MCF 10A (cell line): Measurements from ENCODE around the gene SDSL. TPM values are rescaled to one million over a fixed set of nuclear protein-coding genes. Genes with fewer than 3 reads are reported as not detected.
A peak's percentile ranks its signal among the peaks of the same experiment; 100 is the strongest.

ENCODE experiments used
- BruUV-seq: library from RNA; stranded (reverse); fragments of 400-500 nt; replicated peaks from 2 replicates; lab custom pipeline; 2021; lab: Mats Ljungman, UMichigan
- CTCF ChIA-PET: fragments of 300-600 bp; sonication (Branson Sonifier 250); formaldehyde crosslinking; extraction: SDS; loops from one replicate; lab custom pipeline; 2021; ENCODE audit warnings: antibody characterized with exemption, inconsistent platforms; lab: Yijun Ruan, JAX
- POLR2A ChIA-PET: fragments of 300-600, 350-650 bp; sonication (Branson Sonifier 250); formaldehyde crosslinking; extraction: SDS; loops from one replicate; lab custom pipeline; 2020; ENCODE audit warnings: antibody characterized with exemption, inconsistent platforms; lab: Yijun Ruan, JAX
- DNase-seq: peaks from one replicate; pipeline ENCODE4 v3.0.0-alpha.2; 2018; ENCODE audit not compliant: unreplicated experiment
- H3K27ac Mint-ChIP-seq: one replicate; pipeline ENCODE4 v1.8.0; 2022; ENCODE audit warnings: mild to moderate bottlenecking, low read depth, mixed read lengths; ENCODE audit not compliant: unreplicated experiment
- H3K27me3 Mint-ChIP-seq: one replicate; pipeline ENCODE4 v1.8.0; 2022; ENCODE audit warnings: mixed read lengths; ENCODE audit not compliant: insufficient read depth, unreplicated experiment
- H3K36me3 Mint-ChIP-seq: one replicate; pipeline ENCODE4 v1.8.0; 2022; ENCODE audit warnings: mild to moderate bottlenecking, moderate library complexity, mixed read lengths; ENCODE audit not compliant: insufficient read depth, unreplicated experiment
- H3K4me1 Mint-ChIP-seq: one replicate; pipeline ENCODE4 v1.8.0; 2022; ENCODE audit warnings: mixed read lengths; ENCODE audit not compliant: insufficient read depth, unreplicated experiment
- H3K4me3 Mint-ChIP-seq: one replicate; pipeline ENCODE4 v1.8.0; 2022; ENCODE audit warnings: mild to moderate bottlenecking, moderate library complexity, mixed read lengths; ENCODE audit not compliant: unreplicated experiment
- H3K9me3 Mint-ChIP-seq: one replicate; pipeline ENCODE4 v1.8.0; 2022; ENCODE audit warnings: mixed read lengths; ENCODE audit not compliant: unreplicated experiment
- CTCF ChIP-seq: fragments of 200-600 bp; IDR thresholded peaks from one replicate; pipeline ENCODE4 v1.8.0; 2022; ENCODE audit warnings: antibody characterized with exemption, mild to moderate bottlenecking; ENCODE audit not compliant: unreplicated experiment
- intact Hi-C: fragments of 100-400 bp; cut with micrococcal nuclease; formaldehyde crosslinking; loops from 2 replicates; pipeline ENCODE4 v1.14.1; 2022
- total RNA-seq: library from RNA; stranded (reverse); gene quantifications from 2 replicates; pipeline ENCODE4 v1.2.3, GENCODE V29; 2022

The SDSL gene
- total RNA-seq, 1 experiment from 2014 or later, result 21.1 TPM

- intact Hi-C loops, result no loop called here
- CTCF ChIA-PET, result interaction anchor here (0.6 kb wide), 1 partner anchor 32 kb away, joined by 7 read pairs; no protein-coding TSS in a partner anchor
- TF ChIP-seq CTCF, result no peak
- H3K27ac Mint-ChIP-seq, result no peak overlapping the region
- DNase-seq, result no peak
- no peak overlapping the region for H3K4me3 Mint-ChIP-seq
- H3K27me3 Mint-ChIP-seq, result no peaks in the 10 kb centered on the region
- BruUV-seq, result no TSS peak
- no peaks in the 10 kb centered on the region for H3K4me1 Mint-ChIP-seq
- H3K36me3 Mint-ChIP-seq, result no peaks in the 10 kb centered on the region
- H3K9me3 Mint-ChIP-seq, result no peaks in the 10 kb centered on the region
- POLR2A ChIA-PET, result interaction anchor here (0.6 kb wide), 1 partner anchor 1844 kb away, joined by 3 read pairs; no protein-coding TSS in a partner anchor
Measured at GRCh38 chr12:113437729-113438100, 15.5 kb downstream of the SDSL start.

- Mint-ChIP-seq H3K4me3 (no peak overlapping the region), H3K9me3 (no peaks in the 10 kb centered on the region), H3K27me3 (no peaks in the 10 kb centered on the region), H3K36me3 (no peaks in the 10 kb centered on the region), H3K27ac (no peak overlapping the region), H3K4me1 (no peaks in the 10 kb centered on the region)
- intact Hi-C loops, result loop anchor here (1.0 kb wide), 1 partner anchor 474 kb away; no protein-coding TSS in a partner anchor
- BruUV-seq, result TSS peak; percentile 23
- DNase-seq, result no peak
- ChIA-PET POLR2A (no interaction called here), CTCF (interaction anchor here (0.6 kb wide), 1 partner anchor 33 kb away, joined by 7 read pairs; no protein-coding TSS in a partner anchor)
- no peak for TF ChIP-seq CTCF
Measured at GRCh38 chr12:113438523-113439300, 16.5 kb downstream of the SDSL start.

DNA sequence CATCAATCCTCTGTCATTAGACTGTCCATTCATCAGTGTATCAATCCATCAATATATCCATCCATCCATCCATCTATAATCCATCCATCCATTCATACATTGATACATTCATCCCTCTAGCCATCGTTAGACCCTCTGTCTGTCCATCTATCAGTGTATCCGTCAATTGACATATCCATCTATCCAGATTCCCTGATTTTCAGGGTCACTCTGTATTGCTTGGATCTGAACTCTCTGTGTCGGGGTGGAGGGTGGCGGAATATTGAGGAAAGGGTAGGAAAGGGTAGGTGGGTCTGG lies 17.1 kb downstream of the SDSL start:
- Mint-ChIP-seq H3K9me3 (no peaks in the 10 kb centered on the region), H3K36me3 (no peaks in the 10 kb centered on the region), H3K27me3 (no peaks in the 10 kb centered on the region), H3K4me3 (no peak overlapping the region), H3K4me1 (no peaks in the 10 kb centered on the region), H3K27ac (no peak overlapping the region)
- POLR2A ChIA-PET, result no interaction called here
- intact Hi-C loops, result loop anchor here (1.0 kb wide), 1 partner anchor 473 kb away; no protein-coding TSS in a partner anchor
- no peak for TF ChIP-seq CTCF
- BruUV-seq, result no TSS peak
- no peak for DNase-seq
- CTCF ChIA-PET, result interaction anchor here (0.6 kb wide), 2 partner anchors 384 to 388 kb away, joined by 3 read pairs; no protein-coding TSS in a partner anchor

DNA sequence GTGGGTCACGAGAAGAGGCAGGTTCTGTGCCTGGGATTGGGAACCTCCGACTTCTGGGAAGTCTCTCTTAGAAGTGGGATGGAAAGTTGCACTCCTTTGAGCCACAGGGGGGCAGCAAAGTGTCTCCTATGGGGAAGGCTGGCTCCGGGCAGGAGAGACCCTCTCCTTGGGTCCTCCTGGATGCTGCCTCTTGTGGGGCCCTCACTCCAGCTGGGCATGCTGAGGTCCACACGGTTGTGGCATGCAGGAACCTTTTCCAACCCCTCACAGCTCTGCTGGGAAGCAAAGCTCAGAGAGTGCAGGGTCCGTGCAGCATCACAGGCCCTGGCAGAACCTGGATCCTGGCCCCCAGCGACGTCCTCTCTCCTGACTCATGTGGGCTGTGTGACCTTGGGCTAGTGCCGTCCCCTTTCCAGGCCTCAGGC lies 17.4 kb downstream of the SDSL start:
- Mint-ChIP-seq H3K4me3 (no peak overlapping the region), H3K27me3 (no peaks in the 10 kb centered on the region), H3K4me1 (no peaks in the 10 kb centered on the region), H3K27ac (no peak overlapping the region), H3K9me3 (no peaks in the 10 kb centered on the region), H3K36me3 (no peaks in the 10 kb centered on the region)
- intact Hi-C loops, result loop anchor here (1.0 kb wide), 1 partner anchor 473 kb away; no protein-coding TSS in a partner anchor
- no TSS peak for BruUV-seq
- TF ChIP-seq CTCF, result peak; percentile 58
- DNase-seq, result peak; percentile 54
- ChIA-PET POLR2A (no interaction called here), CTCF (interaction anchor here (0.6 kb wide), 2 partner anchors 385 to 388 kb away, joined by 3 read pairs; no protein-coding TSS in a partner anchor)
